GM12865 (cell line): ENCODE results near the gene POU6F2.

ENCODE experiments used
- DNase-seq: peaks from one replicate; pipeline ENCODE4 v3.0.0; 2010; ENCODE audit warnings: low read depth
- H3K4me3 ChIP-seq: 2 replicates; pipeline ENCODE4 v1.5.1; 2011; ENCODE audit warnings: mild to moderate bottlenecking, low read depth, low read length, control low read depth
- TF ChIP-seq, protein P1 (sequence below): IDR thresholded peaks from 2 replicates; pipeline ENCODE4 v1.5.1; 2011; ENCODE audit warnings: low read length, control low read depth, low read depth, inconsistent platforms; ENCODE audit not compliant: insufficient read depth; ENCODE audit errors: missing control alignments

Gene POU6F2

DNA sequence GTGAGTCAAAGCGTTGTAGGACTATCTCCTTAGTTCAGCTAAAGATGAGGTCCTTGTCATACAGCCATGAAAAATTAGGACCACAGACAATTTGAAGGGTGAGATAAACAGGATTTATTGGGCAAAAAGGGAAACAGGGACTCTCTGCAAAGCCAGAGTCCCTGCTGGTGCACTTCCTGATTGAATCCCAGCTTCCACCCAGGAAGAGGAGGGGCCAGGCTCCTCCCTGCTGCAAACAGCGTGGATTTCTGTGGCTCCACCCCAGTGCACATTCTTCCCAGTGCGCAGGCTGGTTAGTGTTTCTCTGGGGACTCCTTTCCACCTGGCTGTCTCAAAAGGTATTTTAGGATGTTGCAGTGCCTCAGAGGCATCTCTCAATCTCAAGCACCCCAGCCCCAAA, 423.1 kb downstream of the POU6F2 start:
- no peak overlapping the region for H3K4me3 ChIP-seq
- TF ChIP-seq, protein P1, sequence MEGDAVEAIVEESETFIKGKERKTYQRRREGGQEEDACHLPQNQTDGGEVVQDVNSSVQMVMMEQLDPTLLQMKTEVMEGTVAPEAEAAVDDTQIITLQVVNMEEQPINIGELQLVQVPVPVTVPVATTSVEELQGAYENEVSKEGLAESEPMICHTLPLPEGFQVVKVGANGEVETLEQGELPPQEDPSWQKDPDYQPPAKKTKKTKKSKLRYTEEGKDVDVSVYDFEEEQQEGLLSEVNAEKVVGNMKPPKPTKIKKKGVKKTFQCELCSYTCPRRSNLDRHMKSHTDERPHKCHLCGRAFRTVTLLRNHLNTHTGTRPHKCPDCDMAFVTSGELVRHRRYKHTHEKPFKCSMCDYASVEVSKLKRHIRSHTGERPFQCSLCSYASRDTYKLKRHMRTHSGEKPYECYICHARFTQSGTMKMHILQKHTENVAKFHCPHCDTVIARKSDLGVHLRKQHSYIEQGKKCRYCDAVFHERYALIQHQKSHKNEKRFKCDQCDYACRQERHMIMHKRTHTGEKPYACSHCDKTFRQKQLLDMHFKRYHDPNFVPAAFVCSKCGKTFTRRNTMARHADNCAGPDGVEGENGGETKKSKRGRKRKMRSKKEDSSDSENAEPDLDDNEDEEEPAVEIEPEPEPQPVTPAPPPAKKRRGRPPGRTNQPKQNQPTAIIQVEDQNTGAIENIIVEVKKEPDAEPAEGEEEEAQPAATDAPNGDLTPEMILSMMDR, result no peak
- no peak for DNase-seq

DNA sequence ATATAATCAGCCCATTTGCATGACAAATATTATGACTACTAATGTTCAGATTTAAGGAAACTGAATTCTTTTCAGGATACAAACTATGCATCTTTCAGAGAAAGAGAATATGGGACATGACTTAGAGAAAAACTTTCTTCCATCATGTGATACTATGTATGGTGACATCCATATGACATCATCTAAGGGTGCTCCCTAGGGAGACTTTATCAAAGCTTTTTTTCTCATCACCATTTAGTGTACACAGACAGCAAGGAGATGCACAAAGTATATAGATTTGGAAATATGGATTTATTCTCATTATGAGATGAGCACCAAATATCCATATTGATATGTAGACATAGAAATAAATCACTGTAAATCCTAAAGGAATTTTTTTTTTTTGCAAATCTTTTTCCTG, 424.3 kb downstream of the POU6F2 start:
- TF ChIP-seq, protein P1, result no peak
- DNase-seq, result no peak
- no peak overlapping the region for H3K4me3 ChIP-seq

DNA sequence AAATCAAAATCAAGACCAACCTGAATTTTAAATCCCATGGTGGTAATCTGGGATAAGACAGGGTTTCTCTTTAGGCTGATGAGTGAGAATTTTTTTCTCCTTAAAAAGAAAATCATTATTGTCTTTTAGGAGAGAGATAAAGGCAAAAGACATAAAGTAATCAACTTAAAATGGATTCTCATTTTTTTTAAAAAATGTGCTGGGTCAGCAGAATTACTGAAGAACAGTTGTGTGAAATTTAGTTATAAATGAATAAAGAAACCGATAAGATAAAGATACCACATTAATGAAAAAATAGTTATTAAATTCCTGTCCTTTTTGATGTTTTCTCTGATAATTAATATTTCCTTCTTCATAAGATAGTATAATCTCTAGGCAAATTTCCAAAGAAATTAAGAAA, 427.2 kb downstream of the POU6F2 start:
- no peak for DNase-seq
- TF ChIP-seq, protein P1, result no peak
- no peak overlapping the region for H3K4me3 ChIP-seq

DNA sequence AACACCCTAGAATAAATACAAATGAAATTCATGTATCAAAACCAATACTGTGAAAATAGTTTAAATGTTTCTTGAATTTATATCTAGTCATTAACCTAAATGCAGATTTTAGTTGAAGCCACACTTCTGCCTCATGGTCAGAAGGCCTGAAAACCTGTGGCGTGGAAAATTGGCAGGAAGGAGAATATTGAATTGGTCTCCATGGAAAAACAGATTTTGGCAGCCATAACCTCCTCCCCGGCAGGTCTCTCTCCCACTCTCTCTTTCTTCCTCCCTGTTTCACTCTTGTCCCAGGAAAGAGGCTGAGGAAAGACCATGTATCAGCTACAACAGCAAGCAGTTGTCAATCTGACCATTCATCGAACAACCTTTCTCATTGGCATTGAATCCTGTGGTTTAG, 427.9 kb downstream of the POU6F2 start:
- TF ChIP-seq, protein P1, result no peak
- DNase-seq, result no peak
- no peak overlapping the region for H3K4me3 ChIP-seq

DNA sequence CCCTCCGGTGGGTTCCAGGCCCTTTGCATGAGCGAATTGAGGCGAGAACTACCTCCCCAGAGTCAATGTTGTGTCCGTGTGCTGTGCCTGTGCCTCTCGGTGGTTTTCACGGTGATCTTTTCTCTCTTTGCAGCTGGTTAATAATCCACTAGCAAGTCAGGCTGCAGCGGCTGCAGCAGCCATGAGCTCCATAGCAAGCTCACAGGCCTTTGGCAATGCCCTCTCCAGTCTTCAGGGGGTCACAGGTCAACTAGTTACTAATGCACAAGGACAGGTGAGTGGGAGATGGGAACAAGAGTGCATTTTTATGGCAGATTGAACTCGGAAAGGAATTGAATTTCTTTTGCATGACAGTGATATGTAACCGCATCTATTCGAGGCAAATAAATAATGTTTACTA, 428.8 kb downstream of the POU6F2 start:
- no peak overlapping the region for H3K4me3 ChIP-seq
- TF ChIP-seq, protein P1, result no peak
- DNase-seq, result no peak

DNA sequence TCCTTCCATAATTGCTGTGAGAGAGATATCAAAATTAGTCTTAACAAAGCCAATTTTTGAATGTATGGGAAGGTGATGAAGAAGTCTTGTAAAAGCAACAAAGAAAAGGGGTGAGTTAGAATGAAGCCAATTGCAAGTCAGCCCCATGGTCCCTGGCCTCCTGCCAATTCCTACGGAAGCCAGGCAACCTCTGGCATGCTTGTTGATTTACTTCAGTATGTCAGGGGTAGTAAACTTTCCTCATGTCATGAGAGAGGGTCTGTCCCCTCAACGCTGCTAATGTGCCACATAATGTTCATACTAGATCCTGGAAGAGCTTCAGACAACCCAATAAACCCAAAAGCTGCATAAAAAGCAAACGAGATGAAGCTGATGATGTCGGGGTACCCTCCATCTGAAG, 429.4 kb downstream of the POU6F2 start:
- DNase-seq, result no peak

DNA sequence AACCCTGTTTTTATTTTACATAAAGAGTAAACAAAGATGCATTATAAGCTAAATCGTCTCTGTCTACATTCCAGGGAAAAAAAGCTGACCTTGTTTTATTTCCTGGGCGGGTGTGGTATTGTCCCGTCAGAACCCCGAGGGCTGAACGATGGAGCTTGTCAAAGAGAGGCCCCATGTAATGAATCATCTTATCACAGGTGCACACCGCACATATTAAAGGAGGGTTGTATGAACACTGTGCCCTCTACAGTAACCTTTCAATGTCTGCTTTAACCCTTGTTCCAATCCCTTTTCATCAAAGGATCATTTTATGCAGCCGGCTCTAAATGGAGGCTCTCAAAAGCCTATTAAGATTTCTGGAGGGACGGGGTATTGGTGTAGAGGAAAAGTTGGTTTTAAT, 430.0 kb downstream of the POU6F2 start:
- DNase-seq, result no peak
- TF ChIP-seq, protein P1, result no peak
- no peak overlapping the region for H3K4me3 ChIP-seq

More for the DNA sequence above, 429.4 kb downstream of the POU6F2 start:
- no peak overlapping the region for H3K4me3 ChIP-seq
- TF ChIP-seq, protein P1, result no peak
